ENCODE results near the gene BBLN.
"Not testable (repeated sequence)": the region's sequence is repeated elsewhere in the genome, so short reads cannot be mapped to it uniquely, and the experiment has no call there.

BBLN gene

GRCh38 chr9:128159784-128160602, at the start of gene BBLN:
Gene BBLN, plus strand, starts transcription at chr9:128160265. Its CDS starts 143 bp downstream, at chr9:128160408.
- H3K4me1 ChIP-seq (ENCODE audit: insufficient read depth, insufficient read length), result peaks cover 7% of the 10 kb centered on the region
- peak within 1 kb of the TSS; percentile 97 for H3K9ac ChIP-seq (ENCODE audit: insufficient read length, low read depth)
- DNase-seq (ENCODE audit: low read depth, low spot score), result peak; percentile 94
- H3K36me3 ChIP-seq (ENCODE audit: insufficient read depth, insufficient read length, low read length), result peaks cover 33% of the 10 kb centered on the region
- H3K4me3 ChIP-seq (ENCODE audit: insufficient read length, low read depth), result peak within 1 kb of the TSS; percentile 87
- TF ChIP-seq ZNF274 (IDR thresholded peaks at IDR 0.05; ENCODE audit: low read depth, low read length) (no peak), YY1 (IDR thresholded peaks at IDR 0.05; ENCODE audit: insufficient read depth, insufficient read length) (no peak), SUZ12 (IDR thresholded peaks at IDR 0.05; ENCODE audit: extremely low read depth, insufficient read depth, insufficient read length) (no peak)
- no peaks in the 10 kb centered on the region for H3K27me3 ChIP-seq (ENCODE audit: insufficient read depth, insufficient read length)
- no peaks in the 10 kb centered on the region for H3K9me3 ChIP-seq (ENCODE audit: insufficient read depth, low read length)

- not testable (repeated sequence) for H3K27me3 ChIP-seq (ENCODE audit: insufficient read depth, insufficient read length); DNase-seq (ENCODE audit: low read depth, low spot score); H3K4me3 ChIP-seq (ENCODE audit: insufficient read length, low read depth); H3K9me3 ChIP-seq (ENCODE audit: insufficient read depth, low read length); H3K4me1 ChIP-seq (ENCODE audit: insufficient read depth, insufficient read length); H3K9ac ChIP-seq (ENCODE audit: insufficient read length, low read depth)
- H3K36me3 ChIP-seq (ENCODE audit: insufficient read depth, insufficient read length, low read length), result peaks cover 64% of the 10 kb centered on the region
Measured at GRCh38 chr9:128111726-128112125, 48.3 kb upstream of the BBLN start.

- H3K4me1 ChIP-seq (ENCODE audit: insufficient read depth, insufficient read length), result peaks cover 12% of the 10 kb centered on the region
- TF ChIP-seq SUZ12 (IDR thresholded peaks at IDR 0.05; ENCODE audit: extremely low read depth, insufficient read depth, insufficient read length) (no peak), ZNF274 (IDR thresholded peaks at IDR 0.05; ENCODE audit: low read depth, low read length) (no peak), YY1 (IDR thresholded peaks at IDR 0.05; ENCODE audit: insufficient read depth, insufficient read length) (no peak)
- no peak overlapping the region for H3K4me3 ChIP-seq (ENCODE audit: insufficient read length, low read depth)
- H3K27me3 ChIP-seq (ENCODE audit: insufficient read depth, insufficient read length), result no peaks in the 10 kb centered on the region
- no peaks in the 10 kb centered on the region for H3K9me3 ChIP-seq (ENCODE audit: insufficient read depth, low read length)
- DNase-seq (ENCODE audit: low read depth, low spot score), result no peak
- H3K9ac ChIP-seq (ENCODE audit: insufficient read length, low read depth), result no peak overlapping the region
- H3K36me3 ChIP-seq (ENCODE audit: insufficient read depth, insufficient read length, low read length), result peaks cover 44% of the 10 kb centered on the region
Measured at GRCh38 chr9:128113526-128114325, 46.3 kb upstream of the BBLN start.

- H3K27me3 ChIP-seq (ENCODE audit: insufficient read depth, insufficient read length), result no peaks in the 10 kb centered on the region
Measured at GRCh38 chr9:128114326-128115186, 45.5 kb upstream of the BBLN start.

GRCh38 chr9:128115187-128116103, 44.6 kb upstream of the BBLN start:
- TF ChIP-seq ZNF274 (IDR thresholded peaks at IDR 0.05; ENCODE audit: low read depth, low read length) (no peak), YY1 (IDR thresholded peaks at IDR 0.05; ENCODE audit: insufficient read depth, insufficient read length) (no peak), SUZ12 (IDR thresholded peaks at IDR 0.05; ENCODE audit: extremely low read depth, insufficient read depth, insufficient read length) (no peak)
- H3K27me3 ChIP-seq (ENCODE audit: insufficient read depth, insufficient read length), result no peaks in the 10 kb centered on the region
- peaks cover 12% of the 10 kb centered on the region for H3K4me1 ChIP-seq (ENCODE audit: insufficient read depth, insufficient read length)
- no peak overlapping the region for H3K9ac ChIP-seq (ENCODE audit: insufficient read length, low read depth)
- no peak overlapping the region for H3K4me3 ChIP-seq (ENCODE audit: insufficient read length, low read depth)
- H3K9me3 ChIP-seq (ENCODE audit: insufficient read depth, low read length), result no peaks in the 10 kb centered on the region
- peaks cover 39% of the 10 kb centered on the region for H3K36me3 ChIP-seq (ENCODE audit: insufficient read depth, insufficient read length, low read length)
- no peak for DNase-seq (ENCODE audit: low read depth, low spot score)

More at GRCh38 chr9:128114326-128115186, 45.5 kb upstream of the BBLN start:
- Histone ChIP-seq H3K9ac (ENCODE audit: insufficient read length, low read depth) (no peak overlapping the region), H3K4me1 (ENCODE audit: insufficient read depth, insufficient read length) (peaks cover 12% of the 10 kb centered on the region), H3K36me3 (ENCODE audit: insufficient read depth, insufficient read length, low read length) (peaks cover 37% of the 10 kb centered on the region), H3K9me3 (ENCODE audit: insufficient read depth, low read length) (no peaks in the 10 kb centered on the region), H3K4me3 (ENCODE audit: insufficient read length, low read depth) (no peak overlapping the region)
- no peak for DNase-seq (ENCODE audit: low read depth, low spot score)
- TF ChIP-seq ZNF274 (IDR thresholded peaks at IDR 0.05; ENCODE audit: low read depth, low read length) (no peak), SUZ12 (IDR thresholded peaks at IDR 0.05; ENCODE audit: extremely low read depth, insufficient read depth, insufficient read length) (no peak), YY1 (IDR thresholded peaks at IDR 0.05; ENCODE audit: insufficient read depth, insufficient read length) (no peak)
